GM18858 (cell line): ENCODE data around the gene PIN1.

Experiments
- ATAC-seq: cut with Tn5 transposase; IDR thresholded peaks from one replicate; pipeline ENCODE4 v1.9.1; 2021; ENCODE audit not compliant: unreplicated experiment

The PIN1 gene

GRCh38 chr19:9856609-9857008, 21.5 kb downstream of the PIN1 start:
- ATAC-seq, result no peak

- ATAC-seq, result no peak
These were observed 22.1 kb downstream of the PIN1 start for GRCh38 chr19:9857076-9857721.

- no peak for ATAC-seq
These were observed 23.0 kb downstream of the PIN1 start for GRCh38 chr19:9857920-9858746.

GRCh38 chr19:9858766-9859165, 23.6 kb downstream of the PIN1 start:
- no peak for ATAC-seq

GRCh38 chr19:9860407-9860806, 25.3 kb downstream of the PIN1 start:
- ATAC-seq, result no peak

GRCh38 chr19:9861503-9861902, 26.4 kb downstream of the PIN1 start:
- ATAC-seq, result no peak

- no peak for ATAC-seq
These were observed 27.8 kb downstream of the PIN1 start for GRCh38 chr19:9862938-9863337.

- no peak for ATAC-seq
These were observed 28.6 kb downstream of the PIN1 start for GRCh38 chr19:9863759-9864158.

GRCh38 chr19:9865732-9866501, 30.8 kb downstream of the PIN1 start:
- ATAC-seq, result no peak

- ATAC-seq, result no peak
These were observed 34.0 kb downstream of the PIN1 start for GRCh38 chr19:9868983-9869617.

GRCh38 chr19:9871626-9872338, 36.7 kb downstream of the PIN1 start:
- no peak for ATAC-seq

GRCh38 chr19:9872618-9873242, 37.6 kb downstream of the PIN1 start:
- ATAC-seq, result no peak

GRCh38 chr19:9875031-9875627, 40.0 kb downstream of the PIN1 start:
- ATAC-seq, result no peak

- no peak for ATAC-seq
These were observed 40.7 kb downstream of the PIN1 start for GRCh38 chr19:9875796-9876195.

- no peak for ATAC-seq
These were observed 42.8 kb downstream of the PIN1 start for GRCh38 chr19:9877780-9878510.

GRCh38 chr19:9878511-9879196, 43.5 kb downstream of the PIN1 start:
- no peak for ATAC-seq

GRCh38 chr19:9881720-9882119, 46.6 kb downstream of the PIN1 start:
- no peak for ATAC-seq

GRCh38 chr19:9883231-9883758, 48.2 kb downstream of the PIN1 start:
- no peak for ATAC-seq
